Fibroblast of lung (primary cell): ENCODE measurements around the gene TMPRSS9.

Experiments
- CTCF ChIP-seq, 2 donors: IDR thresholded peaks in 1 of 2; conservative IDR thresholded peaks in 1 of 2; 1 replicate in 1 of 2; 2 replicates in 1 of 2; pipeline ENCODE4 v1.5.1; 2011 to 2012; ENCODE audit warnings: low read length in 2 of 2, control low read depth in 1 of 2, inconsistent platforms in 1 of 2, low read depth in 1 of 2, mild to moderate bottlenecking in 1 of 2
- EZH2 ChIP-seq: IDR thresholded peaks from 2 replicates; pipeline ENCODE4 v1.5.1; 2012; ENCODE audit warnings: low read length, control low read depth, mild to moderate bottlenecking; ENCODE audit errors: missing control alignments

- TF ChIP-seq CTCF (conservative IDR thresholded peaks at IDR 0.05 in 1 of 2, IDR thresholded peaks at IDR 0.05 in 1 of 2; ENCODE audit: low read depth in 1 of 2, low read length in 2 of 2), result no peak
- TF ChIP-seq EZH2, result no peak
Measured at GRCh38 chr19:2425622-2426581, 65.8 kb downstream of the TMPRSS9 start.
